ENCODE measurements around the gene SLC2A4RG.

The SLC2A4RG gene

GRCh38 chr20:63739130-63740069, at the start of gene SLC2A4RG:
Gene SLC2A4RG (plus strand): TSS chr20:63739776. CDS start chr20:63739913, 137 bp downstream.
- peak; percentile 84 for DNase-seq

GRCh38 chr20:63690003-63690897, 49.3 kb upstream of the SLC2A4RG start:
- peak; percentile 45 for DNase-seq

- peak; percentile 41 for DNase-seq
Observed at GRCh38 chr20:63690898-63691710, 48.5 kb upstream of the SLC2A4RG start.

DNA sequence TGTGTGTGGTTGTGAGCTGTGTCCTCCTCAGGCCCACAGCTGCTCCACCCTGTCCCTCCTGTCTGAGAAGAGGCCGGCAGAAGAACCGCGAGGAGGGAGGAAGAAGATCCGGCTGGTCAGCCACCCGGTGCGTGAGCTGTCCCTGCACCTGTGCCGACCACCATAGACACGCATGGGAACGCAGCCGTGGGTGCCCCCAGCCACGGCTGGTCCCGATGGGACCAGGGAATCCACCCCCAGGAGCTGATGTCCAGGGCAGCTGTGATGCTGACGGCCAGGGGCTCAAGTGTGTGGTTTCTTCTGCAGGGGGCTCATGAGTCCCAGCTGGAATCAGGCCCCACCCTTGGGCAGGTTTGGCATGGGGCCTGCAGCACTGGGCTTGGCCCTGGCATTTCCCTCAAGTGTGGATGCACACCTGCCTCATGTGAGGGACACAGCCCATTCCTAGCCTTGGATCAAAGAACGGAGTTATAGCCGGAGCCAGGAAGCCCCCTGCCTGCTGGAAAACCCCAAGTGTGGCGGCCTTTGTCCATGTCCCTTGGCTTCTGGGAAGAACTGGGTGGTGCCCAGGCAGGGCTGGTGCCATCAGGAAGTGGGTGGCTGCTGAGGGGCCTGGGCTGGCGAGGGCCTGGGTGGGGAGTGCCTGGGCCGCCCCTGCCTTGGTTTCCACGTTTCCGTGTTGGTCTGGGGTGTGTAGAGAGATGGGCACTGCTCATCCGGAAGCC, 47.7 kb upstream of the SLC2A4RG start:
- DNase-seq, result peak; percentile 44

- peak; percentile 50 for DNase-seq
Observed at GRCh38 chr20:63692436-63693082, 47.0 kb upstream of the SLC2A4RG start.

GRCh38 chr20:63693083-63693732, 46.4 kb upstream of the SLC2A4RG start:
- DNase-seq, result peak; percentile 50

DNA sequence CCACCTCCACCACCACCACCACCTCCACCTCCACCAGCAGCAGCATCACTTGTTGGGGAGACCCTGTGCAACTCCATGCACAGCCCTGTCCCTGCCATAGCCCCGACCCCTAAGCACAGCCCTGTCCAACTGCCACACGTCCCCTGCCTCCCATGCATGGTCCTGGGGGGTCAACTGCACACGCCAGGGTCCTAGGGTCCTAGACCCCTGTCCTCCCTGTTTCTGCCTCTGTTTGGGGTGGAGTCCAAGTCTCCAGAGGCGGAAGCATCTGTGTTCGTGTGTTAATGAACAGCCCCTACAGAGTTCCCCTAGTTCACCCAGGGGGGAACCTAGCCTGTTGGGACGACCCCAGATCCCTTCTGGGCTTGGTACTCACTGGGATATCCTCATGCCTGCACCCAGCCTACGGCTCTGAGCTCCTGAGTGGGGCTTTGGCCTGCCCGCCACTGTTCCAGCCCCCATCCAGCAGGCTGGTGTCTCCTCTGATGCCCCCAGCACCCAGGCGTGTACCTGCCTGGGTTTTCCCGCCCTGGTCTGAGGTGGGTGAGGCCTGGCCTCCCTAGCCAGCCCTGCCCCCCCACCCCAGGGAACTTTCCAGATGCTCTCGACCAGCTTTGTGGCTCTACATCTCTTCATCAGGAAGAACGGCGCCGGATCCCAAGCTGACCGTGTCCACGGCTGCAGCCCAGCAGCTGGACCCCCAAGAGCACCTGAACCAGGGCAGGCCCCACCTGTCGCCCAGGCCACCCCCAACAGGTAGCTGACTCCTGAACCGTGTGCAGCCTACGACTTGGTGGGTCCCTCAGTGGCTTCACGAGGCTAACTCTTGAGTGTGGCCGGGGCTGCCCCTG, 45.6 kb upstream of the SLC2A4RG start:
- DNase-seq, result no peak

- no peak for DNase-seq
Observed at GRCh38 chr20:63694584-63695423, 44.8 kb upstream of the SLC2A4RG start.

DNA sequence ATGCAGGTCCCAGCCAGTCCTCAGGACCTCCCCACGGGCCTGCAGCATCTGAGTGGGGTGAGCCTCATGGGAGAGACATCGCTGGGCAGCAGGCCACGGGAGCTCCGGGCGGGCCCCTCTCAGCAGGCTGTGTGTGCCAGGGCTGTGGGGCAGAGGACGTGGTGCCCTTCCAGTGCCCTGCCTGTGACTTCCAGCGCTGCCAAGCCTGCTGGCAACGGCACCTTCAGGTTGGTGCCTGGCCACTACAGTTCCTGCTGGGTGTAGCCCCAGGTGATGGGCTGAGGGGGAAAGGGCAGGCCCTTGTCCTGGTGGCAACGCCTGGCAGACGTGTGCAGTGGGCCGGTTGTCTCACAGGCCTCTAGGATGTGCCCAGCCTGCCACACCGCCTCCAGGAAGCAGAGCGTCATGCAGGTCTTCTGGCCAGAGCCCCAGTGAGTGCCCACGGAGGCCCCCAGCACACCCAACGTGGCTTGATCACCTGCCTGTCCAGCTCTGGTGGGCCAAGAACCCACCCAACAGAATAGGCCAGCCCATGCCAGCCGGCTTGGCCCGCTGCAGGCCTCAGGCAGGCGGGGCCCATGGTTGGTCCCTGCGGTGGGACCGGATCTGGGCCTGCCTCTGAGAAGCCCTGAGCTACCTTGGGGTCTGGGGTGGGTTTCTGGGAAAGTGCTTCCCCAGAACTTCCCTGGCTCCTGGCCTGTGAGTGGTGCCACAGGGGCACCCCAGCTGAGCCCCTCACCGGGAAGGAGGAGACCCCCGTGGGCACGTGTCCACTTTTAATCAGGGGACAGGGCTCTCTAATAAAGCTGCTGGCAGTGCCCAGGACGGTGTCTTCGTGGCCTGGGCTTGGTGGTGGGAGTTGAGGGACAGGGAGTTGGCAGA, 43.9 kb upstream of the SLC2A4RG start:
- DNase-seq, result no peak

- peak; percentile 47 for DNase-seq
Observed at GRCh38 chr20:63696306-63696627, 43.3 kb upstream of the SLC2A4RG start.

DNA sequence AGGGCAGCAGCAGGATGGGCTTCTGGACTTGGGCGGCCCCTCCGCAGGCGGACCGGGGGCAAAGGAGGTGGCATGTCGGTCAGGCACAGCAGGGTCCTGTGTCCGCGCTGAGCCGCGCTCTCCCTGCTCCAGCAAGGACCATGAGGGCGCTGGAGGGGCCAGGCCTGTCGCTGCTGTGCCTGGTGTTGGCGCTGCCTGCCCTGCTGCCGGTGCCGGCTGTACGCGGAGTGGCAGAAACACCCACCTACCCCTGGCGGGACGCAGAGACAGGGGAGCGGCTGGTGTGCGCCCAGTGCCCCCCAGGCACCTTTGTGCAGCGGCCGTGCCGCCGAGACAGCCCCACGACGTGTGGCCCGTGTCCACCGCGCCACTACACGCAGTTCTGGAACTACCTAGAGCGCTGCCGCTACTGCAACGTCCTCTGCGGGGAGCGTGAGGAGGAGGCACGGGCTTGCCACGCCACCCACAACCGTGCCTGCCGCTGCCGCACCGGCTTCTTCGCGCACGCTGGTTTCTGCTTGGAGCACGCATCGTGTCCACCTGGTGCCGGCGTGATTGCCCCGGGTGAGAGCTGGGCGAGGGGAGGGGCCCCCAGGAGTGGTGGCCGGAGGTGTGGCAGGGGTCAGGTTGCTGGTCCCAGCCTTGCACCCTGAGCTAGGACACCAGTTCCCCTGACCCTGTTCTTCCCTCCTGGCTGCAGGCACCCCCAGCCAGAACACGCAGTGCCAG, 42.8 kb upstream of the SLC2A4RG start, which contains the start of gene TNFRSF6B:
TNFRSF6B (plus strand) TSS at position 25 of the 729 bp plus-strand sequence; CDS start at position 141, 116 bp downstream.
- peak; percentile 47 for DNase-seq

DNA sequence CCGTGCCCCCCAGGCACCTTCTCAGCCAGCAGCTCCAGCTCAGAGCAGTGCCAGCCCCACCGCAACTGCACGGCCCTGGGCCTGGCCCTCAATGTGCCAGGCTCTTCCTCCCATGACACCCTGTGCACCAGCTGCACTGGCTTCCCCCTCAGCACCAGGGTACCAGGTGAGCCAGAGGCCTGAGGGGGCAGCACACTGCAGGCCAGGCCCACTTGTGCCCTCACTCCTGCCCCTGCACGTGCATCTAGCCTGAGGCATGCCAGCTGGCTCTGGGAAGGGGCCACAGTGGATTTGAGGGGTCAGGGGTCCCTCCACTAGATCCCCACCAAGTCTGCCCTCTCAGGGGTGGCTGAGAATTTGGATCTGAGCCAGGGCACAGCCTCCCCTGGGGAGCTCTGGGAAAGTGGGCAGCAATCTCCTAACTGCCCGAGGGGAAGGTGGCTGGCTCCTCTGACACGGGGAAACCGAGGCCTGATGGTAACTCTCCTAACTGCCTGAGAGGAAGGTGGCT, 42.2 kb upstream of the SLC2A4RG start:
- no peak for DNase-seq

DNA sequence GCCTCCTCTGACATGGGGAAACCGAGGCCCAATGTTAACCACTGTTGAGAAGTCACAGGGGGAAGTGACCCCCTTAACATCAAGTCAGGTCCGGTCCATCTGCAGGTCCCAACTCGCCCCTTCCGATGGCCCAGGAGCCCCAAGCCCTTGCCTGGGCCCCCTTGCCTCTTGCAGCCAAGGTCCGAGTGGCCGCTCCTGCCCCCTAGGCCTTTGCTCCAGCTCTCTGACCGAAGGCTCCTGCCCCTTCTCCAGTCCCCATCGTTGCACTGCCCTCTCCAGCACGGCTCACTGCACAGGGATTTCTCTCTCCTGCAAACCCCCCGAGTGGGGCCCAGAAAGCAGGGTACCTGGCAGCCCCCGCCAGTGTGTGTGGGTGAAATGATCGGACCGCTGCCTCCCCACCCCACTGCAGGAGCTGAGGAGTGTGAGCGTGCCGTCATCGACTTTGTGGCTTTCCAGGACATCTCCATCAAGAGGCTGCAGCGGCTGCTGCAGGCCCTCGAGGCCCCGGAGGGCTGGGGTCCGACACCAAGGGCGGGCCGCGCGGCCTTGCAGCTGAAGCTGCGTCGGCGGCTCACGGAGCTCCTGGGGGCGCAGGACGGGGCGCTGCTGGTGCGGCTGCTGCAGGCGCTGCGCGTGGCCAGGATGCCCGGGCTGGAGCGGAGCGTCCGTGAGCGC, 41.6 kb upstream of the SLC2A4RG start:
- peak; percentile 47 for DNase-seq

DNA sequence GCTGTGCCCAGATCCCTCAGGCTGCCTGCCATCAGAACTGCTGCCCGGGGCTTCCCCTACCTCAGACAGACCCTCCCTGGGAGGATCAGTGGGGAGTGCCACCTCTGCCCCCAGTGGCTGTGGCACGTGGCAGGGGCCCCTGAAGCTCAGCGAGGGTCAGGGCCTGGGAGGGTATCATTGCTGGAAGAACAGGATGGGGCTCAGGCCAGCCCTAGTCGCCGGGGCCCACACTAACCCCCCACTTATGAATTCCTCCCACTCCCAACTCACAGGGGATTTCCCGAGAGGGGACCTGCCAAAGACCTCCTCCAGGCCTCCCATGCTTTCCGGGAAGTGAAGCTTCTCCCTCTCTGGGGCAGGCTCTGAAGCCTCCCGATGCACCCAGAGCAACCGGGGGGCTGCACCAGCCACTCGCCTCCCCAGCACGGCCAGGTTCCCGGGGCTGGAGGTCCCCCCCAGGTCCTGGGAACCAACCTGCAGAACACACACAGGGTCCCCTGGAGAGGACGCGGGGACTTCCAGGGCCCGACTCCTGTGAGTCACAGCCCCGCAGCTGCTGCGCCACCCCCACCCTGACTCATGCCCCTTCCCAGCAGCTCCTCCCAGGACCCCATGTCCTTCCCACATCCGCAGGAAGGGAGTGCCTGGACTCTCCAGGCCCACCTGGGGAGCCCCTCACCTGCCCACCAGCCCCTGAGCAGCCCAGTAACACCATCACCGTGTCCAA, 40.7 kb upstream of the SLC2A4RG start:
- peak; percentile 65 for DNase-seq

DNA sequence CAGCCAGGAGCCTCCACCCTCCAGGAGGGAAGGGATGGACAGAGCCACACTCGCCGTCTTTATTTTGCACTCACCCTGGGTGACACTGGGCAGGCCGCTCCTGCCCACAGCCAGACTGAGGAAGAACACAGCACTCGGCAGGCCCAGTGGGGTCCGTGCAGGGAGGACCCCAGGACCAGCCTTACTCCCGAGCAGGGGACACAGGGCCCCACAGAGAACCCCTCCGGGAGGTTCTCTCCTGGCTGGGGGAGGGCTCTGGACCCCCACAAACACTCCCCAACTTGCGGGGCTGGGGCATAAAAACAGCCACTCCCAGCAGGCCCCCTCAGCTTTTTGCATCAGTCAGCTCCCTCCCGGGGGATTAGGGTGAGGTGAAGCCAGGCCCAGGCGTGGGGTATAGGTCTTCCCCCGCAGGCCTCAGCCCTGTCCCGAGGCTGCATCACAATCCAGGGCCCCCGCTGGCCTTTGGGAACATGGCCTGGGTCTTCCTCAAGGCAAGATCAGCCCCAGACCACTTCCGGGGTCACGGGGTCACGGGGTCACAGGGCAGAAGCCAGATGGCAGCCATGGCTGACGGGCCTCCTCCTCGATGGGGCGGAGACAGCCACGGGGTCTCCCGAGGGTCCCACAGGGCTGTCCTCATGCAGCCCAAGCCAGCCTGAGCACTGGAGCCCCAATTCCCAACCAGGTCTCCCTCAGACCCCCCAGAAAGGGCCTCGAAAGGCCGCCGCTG, 39.9 kb upstream of the SLC2A4RG start:
- no peak for DNase-seq
